ENCODE measurements around the gene KDSR. TPM values are rescaled to one million over a fixed set of nuclear protein-coding genes. Genes with fewer than 3 reads are reported as not detected.

The KDSR gene
- total RNA-seq, 1 experiment from 2014 or later = 20.8 TPM

- DNase-seq (ENCODE audit: low read depth) = no peak
These were observed 60.0 kb downstream of the KDSR start for GRCh38 chr18:63306819-63307550.

- DNase-seq (ENCODE audit: low read depth) = no peak
These were observed 60.8 kb downstream of the KDSR start for GRCh38 chr18:63306249-63306648.

- no peak for DNase-seq (ENCODE audit: low read depth)
These were observed 63.5 kb downstream of the KDSR start for GRCh38 chr18:63303547-63303946.

GRCh38 chr18:63302636-63303405 is 64.2 kb downstream of the KDSR start:
- DNase-seq (ENCODE audit: low read depth) = no peak

- no peak for DNase-seq (ENCODE audit: low read depth)
These were observed 64.8 kb downstream of the KDSR start for GRCh38 chr18:63302220-63302619.

GRCh38 chr18:63301434-63301833 is 65.6 kb downstream of the KDSR start:
- peak; percentile 14 for DNase-seq (ENCODE audit: low read depth)

- DNase-seq (ENCODE audit: low read depth) = no peak
These were observed 66.9 kb downstream of the KDSR start for GRCh38 chr18:63299837-63300745.

- DNase-seq (ENCODE audit: low read depth) = no peak
These were observed 68.3 kb downstream of the KDSR start for GRCh38 chr18:63298400-63299365.

GRCh38 chr18:63297687-63298399 is 69.2 kb downstream of the KDSR start:
- DNase-seq (ENCODE audit: low read depth) = no peak

GRCh38 chr18:63293935-63294334 is 73.1 kb downstream of the KDSR start:
- no peak for DNase-seq (ENCODE audit: low read depth)

- DNase-seq (ENCODE audit: low read depth) = no peak
These were observed 73.9 kb downstream of the KDSR start for GRCh38 chr18:63292831-63293683.

- no peak for DNase-seq (ENCODE audit: low read depth)
These were observed 75.7 kb downstream of the KDSR start for GRCh38 chr18:63291278-63291677.

GRCh38 chr18:63290821-63291200 is 76.2 kb downstream of the KDSR start:
- no peak for DNase-seq (ENCODE audit: low read depth)

GRCh38 chr18:63290166-63290820 is 76.7 kb downstream of the KDSR start:
- no peak for DNase-seq (ENCODE audit: low read depth)

GRCh38 chr18:63288311-63288710 is 78.7 kb downstream of the KDSR start:
- no peak for DNase-seq (ENCODE audit: low read depth)

- no peak for DNase-seq (ENCODE audit: low read depth)
These were observed 79.2 kb downstream of the KDSR start for GRCh38 chr18:63287691-63288220.

- DNase-seq (ENCODE audit: low read depth) = no peak
These were observed 80.1 kb downstream of the KDSR start for GRCh38 chr18:63286926-63287325.
